GM13977 (cell line): ENCODE data around the gene MN1.

Experiments used
- DNase-seq: peaks from one replicate; pipeline ENCODE4 v3.0.0; 2012; ENCODE audit warnings: low spot score
- CTCF ChIP-seq: IDR thresholded peaks from 2 replicates; pipeline ENCODE4 v1.5.1; 2012; ENCODE audit warnings: mild to moderate bottlenecking, control low read depth; ENCODE audit not compliant: insufficient read depth; ENCODE audit errors: extremely low read depth, missing control alignments
- in situ Hi-C: fragments of 300-500 bp; cut with MboI; formaldehyde crosslinking; loops from one replicate; pipeline ENCODE4 v1.12.0; 2022; ENCODE audit warnings: low sequenced_read_pairs, low pct_unique_long_range_greater_than_20kb, mixed read lengths, inconsistent platforms; ENCODE audit not compliant: unreplicated experiment

MN1 gene

GRCh38 chr22:27750584-27751265, 50.8 kb downstream of the MN1 start:
- TF ChIP-seq CTCF, result no peak
- in situ Hi-C loops, result no loop called here
- DNase-seq, result no peak

DNA sequence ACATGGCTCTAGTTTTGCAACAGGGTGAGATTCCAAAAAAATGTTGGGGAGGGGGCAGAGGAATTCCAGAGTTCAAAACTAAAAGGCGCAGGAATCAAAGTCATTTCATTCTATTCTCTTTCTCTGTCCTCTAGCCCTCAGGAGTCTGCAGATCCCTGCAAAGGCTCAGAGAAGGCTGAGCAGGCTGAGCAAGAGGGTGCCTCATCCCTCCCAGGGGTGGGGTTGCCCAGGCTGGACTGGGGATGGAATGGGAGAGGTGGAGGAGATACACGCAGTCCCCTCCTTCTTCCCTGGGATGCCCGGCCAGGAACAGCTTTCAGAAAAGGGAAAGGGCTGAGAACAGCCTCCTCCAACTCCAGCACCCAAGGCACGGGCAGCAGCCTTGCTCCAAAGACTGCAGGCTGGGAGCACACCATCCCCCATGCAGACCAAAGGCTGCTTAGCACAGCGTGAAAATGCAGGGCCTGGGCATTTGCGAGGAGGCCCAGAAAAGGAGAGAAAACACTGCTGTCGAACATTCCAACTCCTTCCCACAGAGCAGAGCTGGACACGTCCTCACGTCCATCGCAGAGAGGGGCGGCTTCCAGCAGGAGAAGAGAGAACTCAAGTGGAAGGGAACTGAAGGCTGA, 51.8 kb downstream of the MN1 start:
- no peak for DNase-seq
- no peak for TF ChIP-seq CTCF
- in situ Hi-C loops, result no loop called here

DNA sequence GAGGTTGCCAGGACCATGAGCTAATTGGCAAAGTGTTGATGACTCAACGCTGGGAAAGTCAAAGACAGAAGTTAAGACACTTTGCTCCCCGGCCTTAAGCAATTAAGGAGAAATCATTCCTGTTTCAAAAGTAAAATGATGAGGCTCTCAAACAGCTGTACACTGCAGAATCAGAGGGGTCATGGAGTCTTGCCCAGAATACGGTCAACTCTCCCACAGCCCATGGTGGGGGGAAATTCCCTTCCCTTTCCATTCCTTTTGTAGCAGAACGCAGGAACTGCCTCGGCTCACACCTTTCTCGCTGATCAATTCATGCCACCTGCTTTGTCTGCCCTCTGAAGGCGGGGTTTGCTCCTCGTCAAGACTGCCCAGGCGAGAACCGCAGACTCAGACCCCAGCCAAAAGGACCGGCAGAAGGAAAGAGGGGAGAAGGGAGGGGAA, 52.8 kb downstream of the MN1 start:
- in situ Hi-C loops, result no loop called here
- no peak for DNase-seq
- TF ChIP-seq CTCF, result no peak

- DNase-seq, result no peak
- TF ChIP-seq CTCF, result no peak
- in situ Hi-C loops, result no loop called here
Observed at GRCh38 chr22:27748349-27748748, 53.2 kb downstream of the MN1 start.

- no peak for TF ChIP-seq CTCF
- DNase-seq, result no peak
- in situ Hi-C loops, result no loop called here
Observed at GRCh38 chr22:27747396-27748221, 53.9 kb downstream of the MN1 start.

DNA sequence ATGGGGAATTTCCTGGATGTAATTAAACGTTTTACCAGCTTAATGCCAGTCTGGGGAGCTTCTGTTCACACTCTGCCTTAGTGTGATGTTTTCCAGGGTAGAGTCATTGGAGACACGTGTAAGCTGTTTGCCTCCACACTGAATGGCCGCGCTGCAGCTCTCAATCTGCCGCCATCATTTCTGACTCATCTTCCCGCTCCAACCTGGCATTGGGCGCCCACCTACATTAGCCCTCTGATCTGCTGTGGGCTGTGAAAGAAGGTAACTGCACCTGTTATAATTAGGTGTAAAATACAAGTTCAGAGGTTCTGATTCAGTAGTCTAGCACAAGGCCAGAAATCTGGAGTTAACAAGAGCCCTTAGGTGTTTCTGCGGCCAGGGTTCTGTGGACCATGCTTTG, 54.6 kb downstream of the MN1 start:
- TF ChIP-seq CTCF, result no peak
- in situ Hi-C loops, result no loop called here
- no peak for DNase-seq
